Measurements from ENCODE around the gene PPIA. TPM values are rescaled to one million over a fixed set of nuclear protein-coding genes. Genes with fewer than 3 reads are reported as not detected.

Gene PPIA
- 9,490 and 10,456 TPM in 2 replicates for total RNA-seq (2014; rRNA removed; shearing (Covaris generic))

GRCh38 chr7:44796504-44797328 is at the start of gene PPIA:
Gene PPIA (plus strand): TSS chr7:44796681. CDS start chr7:44796725, 44 bp downstream.
- DNase-seq (ENCODE audit: low read depth) = peak; percentile 99

- DNase-seq (ENCODE audit: low read depth) = peak; percentile 88
Measured at GRCh38 chr7:44748045-44748947, 48.2 kb upstream of the PPIA start, which contains the start of gene ZMIZ2. Gene ZMIZ2 (plus strand): TSS chr7:44748847. CDS start chr7:44756250, 7,403 bp downstream.

- no peak for DNase-seq (ENCODE audit: low read depth)
Measured at GRCh38 chr7:44748948-44749731, 47.3 kb upstream of the PPIA start.

- no peak for DNase-seq (ENCODE audit: low read depth)
Measured at GRCh38 chr7:44749992-44750391, 46.5 kb upstream of the PPIA start.

- no peak for DNase-seq (ENCODE audit: low read depth)
Measured at GRCh38 chr7:44750424-44750823, 46.1 kb upstream of the PPIA start.

- DNase-seq (ENCODE audit: low read depth) = peak; percentile 20
Measured at GRCh38 chr7:44750921-44751571, 45.4 kb upstream of the PPIA start.

- no peak for DNase-seq (ENCODE audit: low read depth)
Measured at GRCh38 chr7:44752822-44753221, 43.7 kb upstream of the PPIA start.

GRCh38 chr7:44754802-44755697 is 41.4 kb upstream of the PPIA start:
- DNase-seq (ENCODE audit: low read depth) = no peak

GRCh38 chr7:44755698-44756627 is 40.5 kb upstream of the PPIA start:
- DNase-seq (ENCODE audit: low read depth) = no peak

GRCh38 chr7:44756904-44757303 is 39.6 kb upstream of the PPIA start:
- DNase-seq (ENCODE audit: low read depth) = no peak

- no peak for DNase-seq (ENCODE audit: low read depth)
Measured at GRCh38 chr7:44757311-44757710, 39.2 kb upstream of the PPIA start.

- DNase-seq (ENCODE audit: low read depth) = no peak
Measured at GRCh38 chr7:44757739-44758138, 38.7 kb upstream of the PPIA start.

- no peak for DNase-seq (ENCODE audit: low read depth)
Measured at GRCh38 chr7:44759246-44759645, 37.2 kb upstream of the PPIA start.

- no peak for DNase-seq (ENCODE audit: low read depth)
Measured at GRCh38 chr7:44760034-44760580, 36.4 kb upstream of the PPIA start.

GRCh38 chr7:44761207-44762161 is 35.0 kb upstream of the PPIA start:
- no peak for DNase-seq (ENCODE audit: low read depth)

- DNase-seq (ENCODE audit: low read depth) = no peak
Measured at GRCh38 chr7:44762300-44762699, 34.2 kb upstream of the PPIA start.

- DNase-seq (ENCODE audit: low read depth) = no peak
Measured at GRCh38 chr7:44762726-44763522, 33.6 kb upstream of the PPIA start.

Data from RPMI7951 (cell line).